GOT3 (cell line): ENCODE results near the gene ST13.
"Not testable (repeated sequence)": the region's sequence is repeated elsewhere in the genome, so short reads cannot be mapped to it uniquely, and the experiment has no call there.

Experiments
- DNase-seq: peaks from one replicate; lab custom pipeline; 2025; ENCODE audit warnings: mixed read lengths; lab: John Stamatoyannopoulos, UW

The ST13 gene

GRCh38 chr22:40856513-40857308 is at the start of gene ST13, which contains the start of gene XPNPEP3:
ST13 (minus strand) TSS chr22:40856639; CDS start chr22:40856540, 99 bp downstream.
XPNPEP3 (plus strand) TSS chr22:40857148; CDS start chr22:40857182, 34 bp downstream.
- peak; percentile 97 for DNase-seq

DNA sequence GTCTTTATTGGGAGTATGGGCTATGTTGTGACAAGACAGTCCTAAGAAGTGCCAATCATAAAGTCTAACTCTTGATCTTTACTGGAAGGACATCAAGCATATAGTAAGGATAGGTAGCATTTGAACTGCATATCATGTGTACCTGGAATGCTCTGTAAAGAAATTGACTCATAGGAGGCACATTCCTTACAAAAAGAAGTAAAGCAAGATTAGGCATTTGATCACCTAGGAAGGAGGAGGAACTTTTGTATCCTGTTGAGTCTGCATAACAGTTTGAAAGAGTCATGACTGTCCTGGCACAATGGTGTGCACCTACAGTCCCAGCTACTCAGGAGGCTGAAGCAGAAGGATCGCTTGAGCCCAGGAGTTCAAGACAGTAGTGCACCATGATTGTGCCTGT is 47.7 kb upstream of the ST13 start:
- DNase-seq = no peak

DNA sequence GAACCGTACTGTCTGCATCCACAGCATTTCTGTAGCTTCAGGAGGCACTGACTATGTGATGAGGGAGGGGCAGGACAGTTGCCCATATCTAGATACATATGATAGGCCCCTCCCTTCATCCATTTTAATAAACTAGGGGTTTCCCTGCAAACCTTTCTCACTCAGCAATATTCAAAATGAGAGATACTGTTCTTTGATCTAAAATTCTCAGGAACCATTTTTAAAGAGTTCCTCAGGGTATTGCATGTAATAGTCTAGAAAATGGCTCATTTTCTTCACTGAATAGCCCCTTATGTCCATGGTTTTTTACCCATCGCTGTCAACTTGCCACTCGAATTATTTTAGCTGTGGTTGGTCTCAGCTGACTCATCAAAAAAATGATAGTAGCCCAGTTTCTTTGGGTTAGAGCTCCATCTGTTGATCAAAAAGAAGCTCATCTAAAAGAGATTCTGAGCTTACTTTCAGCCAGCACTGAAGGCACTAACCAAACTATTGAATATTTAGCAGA is 42.5 kb upstream of the ST13 start:
- no peak for DNase-seq

DNA sequence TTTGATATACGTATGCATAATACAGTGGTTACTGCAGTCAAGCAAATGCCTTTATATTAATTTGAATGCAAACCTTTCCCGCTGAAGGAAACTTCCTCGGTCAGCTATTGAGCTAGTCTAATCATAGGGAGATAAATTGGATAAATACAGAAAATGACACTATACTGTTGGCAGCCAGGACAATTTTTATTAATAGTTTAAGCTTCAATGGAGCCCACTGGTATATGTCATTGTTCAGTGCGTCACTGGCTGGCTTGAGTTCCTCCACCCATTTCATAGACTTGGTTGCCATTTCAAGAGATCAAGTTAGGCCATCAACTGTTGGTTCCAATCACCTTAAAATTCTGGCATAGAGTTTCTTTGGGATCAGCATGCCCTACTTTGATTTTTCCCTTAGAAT is 38.0 kb upstream of the ST13 start:
- DNase-seq = no peak

DNA sequence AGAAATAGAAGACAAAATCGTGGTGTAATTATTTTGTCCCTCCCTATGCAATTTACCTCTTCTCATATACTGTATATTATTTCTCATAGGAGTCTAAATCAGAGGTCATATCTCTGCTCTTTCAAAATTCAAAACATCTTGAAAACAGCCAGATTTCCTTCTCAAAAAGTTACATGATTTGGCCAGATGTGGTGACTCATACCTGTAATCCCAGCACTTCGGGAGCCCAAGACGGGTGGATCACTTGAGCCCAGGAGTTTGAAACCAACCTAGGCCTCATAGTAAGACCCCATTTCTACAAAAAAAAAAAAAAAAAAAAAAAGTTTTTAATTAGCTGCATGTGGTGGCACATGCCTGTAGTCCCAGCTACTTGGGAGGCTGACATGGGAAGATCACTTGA is 34.4 kb upstream of the ST13 start:
- no peak for DNase-seq

DNA sequence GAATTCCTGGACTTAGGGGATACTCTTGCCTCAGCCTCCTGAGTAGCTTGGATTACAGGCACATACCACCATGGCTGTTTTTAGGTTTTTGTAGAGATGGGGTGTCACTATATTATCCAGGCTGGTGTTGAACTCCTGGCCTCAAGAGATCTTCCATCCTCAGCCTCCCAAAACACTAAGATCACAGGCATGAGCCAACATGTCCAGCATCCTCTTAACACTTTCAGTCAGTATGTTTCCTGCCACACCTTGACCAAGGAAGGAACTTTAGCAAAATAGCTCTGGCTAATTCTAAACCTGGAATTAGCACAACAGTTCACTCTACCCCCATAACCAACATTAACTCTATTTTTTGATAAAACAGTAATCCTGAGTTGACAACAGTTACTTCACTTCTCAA is 32.7 kb upstream of the ST13 start:
- no peak for DNase-seq

- no peak for DNase-seq
Observed at GRCh38 chr22:40878922-40879321, 22.5 kb upstream of the ST13 start.

DNA sequence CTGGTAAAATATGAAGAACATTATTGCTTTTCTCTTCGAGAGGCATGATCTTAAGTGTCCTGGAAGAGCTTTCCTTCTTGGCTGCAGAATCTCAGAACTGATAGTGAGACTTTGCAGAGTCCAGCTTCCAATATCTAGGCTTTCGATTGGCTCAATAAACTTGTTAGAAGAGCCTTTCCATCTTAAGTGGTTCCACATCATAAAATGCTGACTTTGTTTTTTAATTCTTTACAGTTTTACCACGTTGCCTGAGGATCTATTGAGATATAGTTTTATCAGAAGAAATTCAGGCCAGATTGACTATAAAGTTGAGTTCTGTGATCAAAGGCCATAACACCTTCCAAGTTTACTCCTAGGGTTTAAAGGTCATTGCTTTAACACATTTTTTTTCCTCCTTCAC is 21.0 kb upstream of the ST13 start:
- DNase-seq = no peak

DNA sequence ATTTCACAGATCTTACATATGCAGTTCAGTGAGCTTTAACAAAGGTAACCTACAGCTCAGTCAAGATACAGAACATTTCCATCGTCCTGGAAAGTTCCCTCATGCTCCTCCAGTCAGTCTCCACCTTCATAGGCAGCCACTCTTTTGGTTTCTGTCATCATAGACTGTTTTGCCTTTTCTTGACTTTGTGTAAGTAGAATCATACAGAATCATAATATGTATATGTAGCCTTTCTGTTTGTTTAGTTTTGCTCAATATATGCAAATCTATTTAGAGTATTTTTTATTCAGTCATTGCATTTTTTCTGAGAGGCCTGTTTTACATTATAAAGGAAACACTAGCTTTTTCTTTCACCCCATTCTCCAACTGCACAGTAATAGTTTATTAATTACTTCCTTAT is 20.5 kb upstream of the ST13 start:
- no peak for DNase-seq

- DNase-seq = no peak
Observed at GRCh38 chr22:40875111-40875510, 18.7 kb upstream of the ST13 start.

GRCh38 chr22:40874016-40874415 is 17.6 kb upstream of the ST13 start:
- DNase-seq = no peak

DNA sequence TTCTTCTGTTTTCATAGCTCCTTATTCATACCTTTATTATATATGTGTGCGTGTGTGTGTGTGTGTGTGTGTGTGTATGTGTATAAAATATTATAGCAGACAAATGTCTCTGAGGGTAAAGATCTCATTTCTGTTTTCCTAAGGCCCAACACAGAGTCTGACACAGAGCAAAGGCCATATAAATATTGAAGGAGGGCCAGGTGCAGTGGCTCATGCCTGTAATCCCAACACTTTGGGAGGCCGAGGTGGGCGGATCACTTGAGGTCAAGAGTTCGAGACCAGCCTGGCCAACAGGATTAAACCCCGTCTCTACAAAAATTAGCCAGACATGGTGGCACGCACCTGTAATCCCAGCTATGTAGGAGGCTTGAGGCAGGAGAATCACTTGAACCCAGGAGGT is 11.9 kb upstream of the ST13 start:
- DNase-seq = not testable (repeated sequence)

DNA sequence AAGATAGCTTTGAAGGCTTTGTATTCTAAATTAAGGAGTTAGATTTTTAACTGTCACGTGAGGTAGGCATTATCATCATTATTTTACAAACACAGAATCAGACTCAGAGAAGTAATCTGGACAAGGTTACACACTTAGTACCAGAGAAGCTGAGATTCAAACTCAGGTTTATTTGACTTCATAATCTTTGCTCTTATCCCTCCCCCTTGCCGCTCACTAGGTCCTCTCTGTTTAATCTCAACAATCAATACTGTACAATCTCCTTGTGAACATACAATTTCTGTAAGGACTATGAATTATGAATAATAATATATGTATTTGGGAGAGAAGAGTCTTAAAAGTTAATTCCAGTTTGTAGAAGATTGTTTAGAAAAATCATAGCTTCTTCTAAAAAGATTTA is 10.7 kb upstream of the ST13 start:
- no peak for DNase-seq

GRCh38 chr22:40862537-40862936 is 6.1 kb upstream of the ST13 start:
- DNase-seq = no peak

DNA sequence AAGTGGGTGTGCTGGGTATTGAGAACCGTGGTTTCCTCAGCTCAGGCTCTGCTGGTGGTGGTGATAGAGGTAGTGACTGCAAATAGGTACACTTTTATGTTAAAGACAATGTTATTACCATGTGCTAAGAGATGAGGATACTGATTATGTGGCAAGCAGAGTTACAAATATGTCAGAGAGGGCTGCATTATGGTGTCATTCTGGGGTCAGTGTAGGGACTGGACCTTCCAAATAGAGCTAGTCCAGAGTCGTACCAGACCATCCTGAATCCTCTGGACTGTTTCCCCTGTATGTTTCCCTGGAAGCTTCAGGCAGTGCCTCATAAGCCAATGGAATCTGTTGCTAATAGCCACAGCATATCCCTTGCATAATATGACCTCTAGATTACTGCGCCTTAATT is 5.6 kb upstream of the ST13 start, which contains the start of gene DNAJB7:
DNAJB7 (minus strand) TSS at position 101 of the 400 bp plus-strand sequence. CDS start 119 bp downstream, outside the sequence.
- no peak for DNase-seq

DNA sequence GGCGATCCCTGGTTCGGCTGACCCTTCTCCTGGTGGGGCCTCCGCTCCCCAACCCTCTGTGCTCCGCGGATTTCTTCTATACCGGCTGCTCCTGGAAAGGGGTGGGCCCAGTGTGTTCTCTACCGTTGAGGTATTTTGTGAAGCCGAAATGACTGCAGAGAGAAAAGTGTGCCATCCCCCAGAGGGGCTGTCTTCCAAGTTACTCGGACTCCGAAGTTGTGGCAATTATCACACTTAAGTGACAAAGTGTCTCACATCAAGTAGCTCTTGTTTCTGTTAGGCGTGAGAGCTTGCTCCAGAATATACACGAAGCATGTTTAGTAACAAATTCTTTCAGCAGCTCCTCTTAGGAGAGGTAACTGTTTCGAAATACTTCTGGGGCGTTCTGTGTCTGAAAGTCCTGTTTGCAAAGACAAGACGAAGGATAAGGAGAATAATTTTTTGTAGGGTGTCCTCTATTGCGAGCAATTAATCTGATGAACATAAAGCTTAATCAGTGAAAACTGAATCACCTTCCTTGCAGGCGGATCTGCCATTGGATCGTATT is 943 bp upstream of the ST13 start:
- DNase-seq = no peak

- no peak for DNase-seq
Observed at GRCh38 chr22:40855979-40856512, 393 bp downstream of the ST13 start.

DNA sequence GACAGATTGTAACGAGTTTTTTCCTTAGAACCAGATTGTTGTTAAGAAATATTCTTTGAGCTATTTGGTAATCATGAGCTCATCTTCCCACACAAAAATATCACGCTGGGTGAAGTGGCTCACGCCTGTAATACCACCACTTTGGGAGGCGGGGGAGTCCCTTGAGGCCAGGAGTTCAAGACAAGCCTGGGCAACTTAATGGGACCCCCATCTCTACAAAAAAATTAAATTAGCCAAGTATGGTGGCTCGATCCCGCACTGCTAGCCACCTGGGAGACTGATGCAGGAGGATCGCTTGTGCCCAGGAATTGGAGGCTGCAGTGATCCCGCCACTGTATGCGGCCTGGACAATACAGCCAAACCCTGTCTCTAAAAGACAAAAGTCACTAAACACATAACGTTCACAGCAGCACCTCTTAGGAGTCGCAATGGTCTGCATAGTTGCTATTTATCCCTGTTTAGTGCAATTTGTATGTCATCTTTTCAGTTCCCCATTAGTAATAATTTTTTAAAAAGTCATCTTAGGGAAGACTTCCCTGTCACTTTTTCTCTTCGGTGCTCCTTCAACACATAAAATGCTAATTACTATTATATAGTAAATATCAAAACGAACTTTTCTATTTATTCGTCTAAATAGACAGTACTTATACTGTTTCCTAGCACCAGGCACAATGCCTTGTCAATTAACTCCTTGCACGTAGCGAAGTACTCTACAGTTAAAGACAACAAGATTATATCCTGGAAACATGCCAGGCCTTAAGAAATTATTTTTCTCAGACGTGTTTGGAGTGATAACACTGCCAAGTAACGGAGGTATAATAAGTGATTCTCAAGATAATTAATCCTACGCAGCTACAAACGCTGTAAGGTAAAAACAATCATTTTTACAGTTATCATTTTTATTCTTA is 1.1 kb downstream of the ST13 start:
- DNase-seq = no peak

DNA sequence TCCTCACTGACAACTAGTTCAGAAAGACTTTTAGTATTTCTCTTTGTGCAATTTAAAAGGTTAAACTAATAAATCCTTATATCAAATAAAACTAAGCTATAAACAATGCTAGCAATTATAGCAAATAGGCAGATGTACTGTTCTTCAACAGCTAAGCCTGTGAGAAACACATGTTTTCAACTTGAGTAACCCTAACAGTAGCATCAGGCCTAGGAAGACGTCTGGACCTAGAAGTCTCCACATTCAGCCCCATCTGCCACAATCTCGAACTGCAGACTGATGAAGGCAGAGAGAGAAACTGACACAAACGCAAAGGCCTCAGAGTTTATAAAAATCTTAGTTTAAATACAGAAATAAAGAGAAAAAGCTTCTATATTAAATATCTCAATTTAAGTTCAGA is 2.5 kb downstream of the ST13 start:
- DNase-seq = no peak

DNA sequence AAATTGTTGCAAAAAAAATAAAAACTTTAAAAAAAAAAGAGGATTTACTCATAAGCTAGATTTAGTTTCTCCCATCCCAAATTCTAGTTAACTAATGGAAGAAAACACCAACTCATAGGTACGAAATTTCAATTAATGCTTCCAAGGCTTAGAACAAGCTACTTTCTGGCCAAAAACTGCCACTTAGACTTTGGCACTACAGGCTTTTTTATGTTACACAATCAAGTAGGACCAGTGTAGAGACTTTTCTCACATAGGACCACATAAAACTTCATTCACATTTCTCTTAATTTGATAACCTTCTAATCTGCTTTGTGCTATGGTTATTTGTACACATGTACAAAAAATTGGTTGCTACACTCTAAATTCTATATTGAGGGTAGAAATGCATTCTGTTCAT is 3.1 kb downstream of the ST13 start:
- no peak for DNase-seq

GRCh38 chr22:40845816-40846215 is 10.6 kb downstream of the ST13 start:
- DNase-seq = not testable (repeated sequence)

- DNase-seq = no peak
Observed at GRCh38 chr22:40844951-40845350, 11.5 kb downstream of the ST13 start.
